Gastrocnemius medialis (tissue), 4 donors: Measurements from ENCODE around the gene PFKP.

Experiments
- CTCF ChIP-seq, 5 experiments: fragments of 450-650 bp in 3 of 5; fragments of 200-600 bp in 2 of 5; sonication (generic) in 2 of 5; IDR thresholded peaks in 4 of 5; conservative IDR thresholded peaks in 1 of 5; 1 replicate in 4 of 5; 2 replicates in 1 of 5; pipeline ENCODE4 v1.5.1; 2016 to 2019; ENCODE audit warnings: antibody characterized with exemption in 5 of 5, mild to moderate bottlenecking in 3 of 5, moderate library complexity in 3 of 5
- POLR2A ChIP-seq, 2 donors: fragments of 450-650 bp; IDR thresholded peaks; one replicate each; pipeline ENCODE4 v1.6.1; 2017; ENCODE audit warnings: antibody characterized with exemption in 2 of 2, mild to moderate bottlenecking in 2 of 2, moderate library complexity in 2 of 2

- no peak for TF ChIP-seq CTCF (IDR thresholded peaks at IDR 0.05 in 4 of 5, conservative IDR thresholded peaks at IDR 0.05 in 1 of 5)
- no peak for TF ChIP-seq POLR2A (IDR thresholded peaks at IDR 0.05)
These were observed 58.9 kb downstream of the PFKP start for GRCh38 chr10:3126249-3126648.
